ENCODE measurements around the gene GRHL3. TPM values are rescaled to one million over a fixed set of nuclear protein-coding genes. Genes with fewer than 3 reads are reported as not detected.
"Not testable (repeated sequence)": the region's sequence is repeated elsewhere in the genome, so short reads cannot be mapped to it uniquely, and the experiment has no call there.

GRHL3 gene
- not detected for total RNA-seq
- long read RNA-seq, partial matches to known transcripts, result 0 of 2 reads
- long read RNA-seq, other reads (novel, unspliced or antisense), result 2 of 2 reads

DNA sequence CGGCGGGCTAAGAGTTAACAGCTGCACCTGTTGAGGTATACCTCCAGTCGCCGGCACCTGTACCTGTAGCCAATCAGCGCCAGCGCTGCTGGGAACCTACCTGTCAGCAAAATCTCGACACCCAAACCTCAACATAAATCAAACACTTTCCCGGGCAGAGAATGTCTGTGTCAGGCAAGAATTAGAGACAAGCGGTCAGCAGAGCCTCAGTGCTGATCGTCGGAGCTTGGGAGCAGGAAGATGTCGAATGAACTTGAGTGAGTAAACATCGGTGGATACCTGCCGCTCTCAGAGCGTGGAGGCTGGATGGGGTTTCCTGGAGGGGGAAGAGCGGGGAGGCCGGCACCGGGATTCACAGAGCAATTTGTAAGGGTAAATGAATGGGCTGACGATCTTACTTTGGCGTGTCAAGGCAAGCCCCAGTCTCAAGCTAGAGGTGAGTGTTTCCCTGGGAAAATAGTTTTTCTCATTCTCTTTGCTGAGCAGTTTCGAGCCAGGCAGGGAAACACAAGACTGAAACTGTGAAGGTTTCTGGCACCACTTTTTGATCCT lies at the start of gene GRHL3:
Gene GRHL3 (plus strand): TSS at position 46 of the 552 bp plus-strand sequence. CDS start 195 bp downstream, at position 241.
- DNase-seq (no peak), ATAC-seq (no peak)
- intact Hi-C loops (cut with micrococcal nuclease), result no loop called here

DNA sequence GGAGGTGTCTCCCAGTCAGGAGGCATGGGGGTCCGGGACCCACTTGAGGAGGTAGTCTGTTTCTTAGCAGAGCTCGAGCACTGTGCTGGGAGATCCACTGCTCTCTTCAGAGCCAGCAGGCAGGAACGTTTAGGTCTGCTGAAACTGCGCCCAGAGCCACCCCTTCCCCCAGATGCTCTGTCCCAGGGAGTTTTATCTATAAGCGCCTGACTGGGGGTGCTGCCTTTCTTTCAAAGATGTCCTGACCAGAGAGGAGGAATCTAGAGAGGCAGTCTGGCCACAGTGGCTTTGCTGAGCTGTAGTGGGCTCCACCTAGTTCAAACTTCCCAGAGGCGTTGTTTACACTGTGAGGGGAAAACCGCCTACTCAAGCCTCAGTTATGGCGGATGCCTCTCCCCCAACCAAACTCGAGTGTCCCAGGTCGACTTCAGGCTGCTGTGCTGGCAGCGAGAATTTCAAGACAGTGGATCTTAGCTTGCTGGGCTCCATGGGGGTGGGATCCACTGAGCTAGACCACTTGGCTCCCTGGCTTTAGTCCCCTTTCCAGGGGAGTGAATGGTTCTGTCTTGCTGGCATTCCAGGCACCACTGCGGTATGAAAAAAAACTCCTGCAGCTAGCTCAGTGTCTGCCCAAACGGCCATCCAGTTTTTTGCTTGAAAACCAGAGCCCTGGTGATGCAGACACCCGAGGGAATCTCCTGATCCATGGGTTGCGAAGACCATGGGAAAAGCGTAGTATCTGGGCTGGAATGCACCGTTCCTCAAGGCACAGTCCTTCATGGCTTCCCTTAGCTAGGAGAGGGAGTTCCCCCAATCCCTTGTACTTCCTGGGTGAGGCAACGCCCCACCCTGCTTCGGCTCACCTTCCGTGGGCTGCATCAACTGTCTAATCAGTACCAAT lies 44.7 kb upstream of the GRHL3 start:
- DNase-seq, ATAC-seq: not testable (repeated sequence)

DNA sequence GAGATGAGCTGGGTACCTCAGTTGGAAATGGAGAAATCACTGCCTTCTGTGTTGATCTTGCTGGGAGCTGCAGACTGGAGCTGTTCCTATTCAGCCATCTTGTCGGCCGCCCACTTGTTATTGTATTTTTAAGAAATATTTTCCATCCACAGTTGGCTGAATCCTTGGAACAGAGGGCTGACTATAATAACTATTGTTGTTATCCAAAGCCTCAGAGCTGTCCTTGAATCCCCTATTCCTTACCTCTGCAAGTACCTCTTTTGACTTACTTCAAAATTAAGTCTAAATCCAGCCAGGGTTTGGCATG lies 44.1 kb upstream of the GRHL3 start:
- DNase-seq, result no peak
- ATAC-seq, result no peak
- intact Hi-C loops (cut with micrococcal nuclease), result no loop called here

More for the DNA sequence above, 44.7 kb upstream of the GRHL3 start:
- intact Hi-C loops (cut with micrococcal nuclease), result not testable (repeated sequence)

DNA sequence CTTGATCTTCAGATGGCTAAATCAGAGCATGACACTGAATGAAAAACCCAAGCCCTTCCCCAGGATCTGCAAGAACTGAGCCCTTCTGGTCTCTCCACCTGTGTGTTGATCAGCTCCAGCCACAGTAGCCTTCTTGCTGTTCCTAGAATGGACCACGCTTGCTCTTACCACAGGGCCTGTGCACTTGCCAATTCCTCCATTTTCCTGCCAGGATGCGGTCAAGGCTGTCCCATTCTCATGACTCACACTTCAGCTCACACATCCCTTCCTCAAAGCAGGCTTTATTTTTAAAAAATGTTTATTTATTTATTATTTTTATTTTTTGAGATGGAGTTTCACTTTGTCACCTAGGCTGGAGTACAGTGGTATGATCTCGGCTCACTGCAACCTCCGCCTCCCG lies 43.6 kb upstream of the GRHL3 start:
- intact Hi-C loops (cut with micrococcal nuclease), result no loop called here
- DNase-seq (no peak), ATAC-seq (no peak)

DNA sequence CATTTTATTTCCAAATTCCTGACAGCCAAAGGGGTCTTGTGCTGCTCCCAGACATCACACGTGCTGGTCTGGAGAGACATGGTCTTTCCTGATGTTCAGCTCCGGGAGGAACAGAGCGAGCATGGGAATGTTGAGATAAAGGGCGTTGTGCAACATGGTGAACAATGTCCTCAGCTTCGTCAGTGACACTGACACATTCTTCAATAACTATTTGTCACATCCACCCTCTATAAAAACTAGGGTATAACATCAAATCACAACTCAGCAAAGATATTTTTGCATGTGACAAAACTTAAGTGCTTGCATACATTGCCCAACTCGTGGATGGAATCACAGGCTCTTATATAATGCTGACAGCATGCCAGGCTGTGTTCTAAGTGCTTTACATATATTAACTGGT lies 42.4 kb upstream of the GRHL3 start:
- DNase-seq, result no peak
- ATAC-seq, result peak; percentile 58
- intact Hi-C loops (cut with micrococcal nuclease), result no loop called here

DNA sequence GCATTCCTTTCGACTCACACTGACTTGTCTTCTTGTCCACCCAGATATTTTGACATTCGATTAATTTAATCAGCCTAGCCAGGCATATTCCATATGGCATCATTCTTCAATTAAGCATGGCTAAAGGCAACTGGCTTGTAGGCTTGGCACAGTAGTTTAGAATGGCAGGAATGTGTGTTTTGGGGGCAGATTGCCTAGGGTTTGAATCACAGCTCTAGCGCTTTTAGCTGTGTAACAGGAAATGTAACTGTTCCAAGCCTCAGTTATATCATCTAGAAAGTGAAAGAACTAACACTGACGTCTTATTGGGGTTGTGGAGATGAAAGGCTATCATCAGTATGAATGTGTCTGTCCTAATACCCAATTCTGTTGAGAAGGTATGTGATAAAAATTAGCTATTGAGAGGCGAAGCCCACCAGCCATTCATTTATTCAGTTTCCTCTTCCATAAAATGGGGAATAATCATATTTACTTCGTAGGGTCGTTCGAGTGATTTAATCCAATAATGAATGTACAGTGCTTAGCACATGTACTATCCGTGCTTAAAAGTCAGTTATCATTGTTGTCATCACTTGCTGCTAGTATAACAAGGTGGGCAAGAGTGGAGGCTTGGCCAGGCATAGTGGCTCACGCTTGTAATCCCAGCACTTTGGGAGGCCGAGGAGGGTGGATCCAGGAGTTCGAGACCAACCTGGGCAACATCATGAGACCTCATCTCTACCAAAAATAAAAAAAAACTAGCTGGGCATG lies 41.6 kb upstream of the GRHL3 start:
- no peak for DNase-seq
- no peak for ATAC-seq
- intact Hi-C loops (cut with micrococcal nuclease), result no loop called here

GRCh38 chr1:24278726-24279125 lies 40.4 kb upstream of the GRHL3 start:
- ATAC-seq (no peak), DNase-seq (no peak)
- intact Hi-C loops (cut with micrococcal nuclease), result no loop called here

GRCh38 chr1:24279590-24280232 lies 39.4 kb upstream of the GRHL3 start:
- ATAC-seq (no peak), DNase-seq (no peak)
- intact Hi-C loops (cut with micrococcal nuclease), result no loop called here

DNA sequence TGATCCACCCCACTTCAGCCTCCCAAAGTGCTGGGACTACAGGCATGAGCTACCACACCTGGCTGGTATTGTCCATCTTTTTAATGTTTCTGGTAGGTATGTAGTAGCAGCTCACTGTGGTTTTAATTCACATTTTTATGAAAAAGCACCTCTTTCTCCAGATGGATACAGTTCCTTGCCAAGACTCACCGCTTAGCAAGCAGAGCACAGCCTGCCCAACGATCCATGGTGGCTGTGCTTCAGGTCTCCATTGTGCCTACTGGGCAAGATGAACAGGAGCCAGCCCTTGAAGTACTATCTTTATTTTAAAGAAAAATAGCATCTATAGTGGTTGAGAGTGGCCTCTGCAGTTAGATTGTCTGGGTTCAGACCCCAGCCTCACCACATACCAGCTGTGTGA lies 37.6 kb upstream of the GRHL3 start:
- intact Hi-C loops (cut with micrococcal nuclease), result no loop called here
- ATAC-seq, result no peak
- no peak for DNase-seq

DNA sequence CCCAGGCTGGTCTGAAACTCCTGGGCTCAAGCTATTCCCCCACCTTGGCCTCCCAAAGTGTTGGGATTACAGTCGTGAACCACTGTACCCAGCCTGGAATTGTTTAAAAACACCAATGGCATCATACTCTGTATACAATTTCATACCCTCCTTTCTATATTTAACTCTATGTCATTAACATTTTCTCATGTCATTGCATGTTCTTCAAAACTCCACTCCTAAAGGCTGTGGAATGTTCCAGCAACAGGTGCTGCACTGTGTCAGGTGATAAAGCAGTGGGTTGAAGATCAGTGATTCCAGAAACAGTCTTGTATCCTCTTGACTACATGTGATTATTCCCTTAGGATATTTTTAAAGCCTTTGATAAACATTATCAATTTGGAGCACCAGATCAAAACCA lies 36.7 kb upstream of the GRHL3 start:
- intact Hi-C loops (cut with micrococcal nuclease), result no loop called here
- ATAC-seq (no peak), DNase-seq (no peak)

DNA sequence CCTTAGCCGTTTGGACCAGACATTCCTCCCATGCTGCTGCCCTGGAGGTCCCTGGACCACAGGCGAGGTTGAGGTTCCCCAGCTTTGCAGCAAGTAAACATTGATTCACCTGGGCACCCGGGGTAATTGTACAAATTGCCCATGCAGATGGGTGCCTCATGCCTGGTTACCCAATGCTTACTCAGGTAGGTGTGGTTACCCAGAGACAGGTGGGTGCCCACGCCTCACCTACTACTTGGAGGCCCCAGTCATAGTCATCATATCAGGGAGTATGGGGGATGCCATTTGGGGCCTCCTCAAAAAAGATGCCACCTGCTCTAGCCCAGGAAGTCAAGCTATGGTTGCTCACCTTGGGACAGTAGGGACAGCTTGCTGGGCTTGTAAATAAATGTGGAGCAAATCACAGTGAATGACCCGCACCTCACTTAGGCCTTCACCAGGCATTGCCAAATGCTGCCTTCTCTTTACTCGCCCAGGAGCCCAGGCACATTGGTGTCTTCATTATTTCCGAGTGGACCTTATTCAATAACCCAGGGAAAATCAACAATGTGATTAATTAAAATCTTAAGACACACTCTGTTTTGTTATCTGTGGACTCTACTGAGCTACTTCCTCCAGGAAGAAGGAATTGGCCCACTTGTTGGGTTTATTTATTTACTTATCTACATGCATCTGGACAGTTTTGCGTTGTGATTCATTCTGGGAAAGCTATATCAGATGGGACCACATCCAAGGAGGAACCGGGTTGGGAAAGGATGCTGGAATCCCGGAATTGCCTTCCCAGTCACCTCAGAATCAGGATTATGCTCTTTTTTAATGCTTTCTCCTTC lies 35.6 kb upstream of the GRHL3 start:
- intact Hi-C loops (cut with micrococcal nuclease), result no loop called here
- ATAC-seq, result no peak
- no peak for DNase-seq

- intact Hi-C loops (cut with micrococcal nuclease), result no loop called here
- DNase-seq, result no peak
- ATAC-seq, result no peak
These were observed 35.0 kb upstream of the GRHL3 start for GRCh38 chr1:24284156-24284471.

GRCh38 chr1:24285231-24285630 lies 33.9 kb upstream of the GRHL3 start:
- intact Hi-C loops (cut with micrococcal nuclease), result no loop called here
- no peak for DNase-seq
- ATAC-seq, result no peak

- no peak for ATAC-seq
- intact Hi-C loops (cut with micrococcal nuclease), result no loop called here
- DNase-seq, result no peak
These were observed 32.7 kb upstream of the GRHL3 start for GRCh38 chr1:24286246-24287010.

DNA sequence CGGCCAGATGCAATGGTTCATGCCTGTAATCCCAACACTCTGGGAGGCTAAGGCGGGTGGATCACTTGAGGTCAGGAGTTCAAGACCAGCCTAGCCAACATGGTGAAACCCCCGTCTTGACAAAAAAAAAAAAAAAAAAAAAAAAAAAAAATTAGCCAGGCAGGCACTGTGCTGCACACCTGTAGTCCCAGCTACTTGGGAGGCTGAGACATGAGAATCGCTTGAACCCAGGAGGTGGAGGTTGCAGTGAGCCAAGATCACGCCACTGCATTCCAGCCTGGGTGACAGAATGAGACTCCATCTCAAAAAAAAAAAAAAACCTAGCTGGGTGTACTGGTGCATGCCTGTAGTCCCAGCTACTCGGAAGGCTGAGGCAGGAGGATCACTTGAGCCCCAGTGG lies 31.4 kb upstream of the GRHL3 start:
- DNase-seq; intact Hi-C loops (cut with micrococcal nuclease); ATAC-seq: not testable (repeated sequence)

- intact Hi-C loops (cut with micrococcal nuclease), result no loop called here
- no peak for ATAC-seq
- no peak for DNase-seq
These were observed 30.7 kb upstream of the GRHL3 start for GRCh38 chr1:24288479-24288878.

DNA sequence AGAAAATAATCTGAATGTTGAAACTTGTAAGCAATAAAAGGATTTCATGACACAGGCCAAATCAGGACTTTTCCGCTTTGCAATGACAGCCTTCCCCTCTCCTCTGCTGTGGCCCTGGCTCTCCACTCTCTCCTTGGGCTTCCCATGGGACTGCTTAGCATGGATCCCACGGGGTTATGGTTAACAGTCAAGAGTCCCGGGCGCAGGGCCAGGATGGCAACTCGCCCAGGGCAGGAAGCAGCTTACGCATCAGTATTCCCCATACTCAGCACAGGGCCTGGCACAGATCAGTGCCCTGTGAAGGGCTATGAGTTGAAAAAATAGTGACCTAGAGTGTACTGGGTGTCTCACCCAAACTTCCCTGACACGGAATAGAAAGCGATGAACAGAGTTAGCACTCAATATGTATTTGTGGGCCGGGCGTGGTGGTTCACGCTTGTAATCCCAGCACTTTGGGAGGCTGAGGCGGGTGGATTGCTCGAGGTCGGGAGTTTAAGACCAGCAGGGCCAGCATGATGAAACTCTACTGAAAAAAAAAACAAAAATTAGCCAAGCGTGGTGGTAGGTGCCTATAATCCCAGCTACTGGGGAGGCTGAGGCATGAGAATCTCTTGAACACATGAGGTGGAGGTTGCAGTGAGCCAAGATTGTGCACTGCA lies 29.1 kb upstream of the GRHL3 start:
- intact Hi-C loops (cut with micrococcal nuclease), result no loop called here
- peak; percentile 99 for ATAC-seq
- DNase-seq, result peak; percentile 93
